Measurements from ENCODE around the gene DSC3. TPM values are rescaled to one million over a fixed set of nuclear protein-coding genes. Genes with fewer than 3 reads are reported as not detected.
"Not testable (repeated sequence)": the region's sequence is repeated elsewhere in the genome, so short reads cannot be mapped to it uniquely, and the experiment has no call there.

DSC3 gene
- total RNA-seq, 3 donors from 2014 or later (not counting 1 experiment from before 2014, with no cell fraction given) = not detected

DNA sequence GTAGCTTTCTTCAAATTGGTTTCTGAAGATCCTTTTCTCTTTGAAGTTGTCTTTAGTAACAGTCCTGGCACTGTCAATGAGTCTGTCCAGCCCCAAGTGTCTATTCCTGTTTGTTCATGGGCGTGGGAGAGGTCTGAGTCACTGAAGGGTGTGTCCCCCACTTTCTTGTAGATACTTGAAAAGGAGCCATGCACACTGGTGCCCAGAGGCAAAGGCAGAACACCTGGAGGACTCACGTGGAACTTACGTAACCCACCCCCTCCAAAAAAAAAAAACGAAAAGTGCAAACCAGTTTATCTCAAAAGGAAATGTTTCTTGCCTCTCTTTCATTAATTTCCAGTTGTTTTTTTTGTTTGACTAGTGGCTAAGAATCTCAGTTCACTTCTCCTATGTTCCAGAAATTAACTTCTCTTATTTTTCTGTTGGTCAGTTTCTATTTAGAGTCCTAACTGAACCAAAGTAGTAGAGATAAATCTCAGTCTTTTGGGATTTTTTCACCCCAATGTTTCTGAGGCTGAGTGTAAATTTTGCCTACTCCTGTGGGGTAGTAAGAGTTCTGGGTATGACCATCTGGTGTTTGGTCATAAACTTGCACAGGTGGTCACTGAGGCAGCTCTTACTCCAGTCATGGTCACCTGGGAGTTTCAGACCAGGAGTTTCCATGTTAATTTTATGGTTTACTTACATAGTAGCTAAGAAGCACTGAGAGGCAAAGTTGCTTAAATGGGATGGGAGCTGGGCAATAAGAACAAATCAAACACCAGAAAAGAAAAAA is 54.9 kb downstream of the DSC3 start:
- intact Hi-C loops (cut with micrococcal nuclease) = no loop called here
- no peaks in the 10 kb centered on the region for H3K36me3 ChIP-seq (ENCODE audit: control insufficient read depth, insufficient read depth, low read length)
- TF ChIP-seq, protein P1, sequence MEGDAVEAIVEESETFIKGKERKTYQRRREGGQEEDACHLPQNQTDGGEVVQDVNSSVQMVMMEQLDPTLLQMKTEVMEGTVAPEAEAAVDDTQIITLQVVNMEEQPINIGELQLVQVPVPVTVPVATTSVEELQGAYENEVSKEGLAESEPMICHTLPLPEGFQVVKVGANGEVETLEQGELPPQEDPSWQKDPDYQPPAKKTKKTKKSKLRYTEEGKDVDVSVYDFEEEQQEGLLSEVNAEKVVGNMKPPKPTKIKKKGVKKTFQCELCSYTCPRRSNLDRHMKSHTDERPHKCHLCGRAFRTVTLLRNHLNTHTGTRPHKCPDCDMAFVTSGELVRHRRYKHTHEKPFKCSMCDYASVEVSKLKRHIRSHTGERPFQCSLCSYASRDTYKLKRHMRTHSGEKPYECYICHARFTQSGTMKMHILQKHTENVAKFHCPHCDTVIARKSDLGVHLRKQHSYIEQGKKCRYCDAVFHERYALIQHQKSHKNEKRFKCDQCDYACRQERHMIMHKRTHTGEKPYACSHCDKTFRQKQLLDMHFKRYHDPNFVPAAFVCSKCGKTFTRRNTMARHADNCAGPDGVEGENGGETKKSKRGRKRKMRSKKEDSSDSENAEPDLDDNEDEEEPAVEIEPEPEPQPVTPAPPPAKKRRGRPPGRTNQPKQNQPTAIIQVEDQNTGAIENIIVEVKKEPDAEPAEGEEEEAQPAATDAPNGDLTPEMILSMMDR (IDR thresholded peaks at IDR 0.05) = no peak
- no peaks in the 10 kb centered on the region for H3K27me3 ChIP-seq (ENCODE audit: control insufficient read depth, insufficient read depth, low read length)
- Mint-ChIP-seq H3K4me3 (no peak overlapping the region), H3K9me3 (peaks cover 3 to 13% of the 10 kb centered on the region in 2 donors), H3K27ac (no peak overlapping the region), H3K4me1 (no peaks in the 10 kb centered on the region), H3K27me3 (ENCODE audit: low read depth in 2 of 2) (no peaks in the 10 kb centered on the region), H3K36me3 (no peaks in the 10 kb centered on the region)
- H3K4me1 ChIP-seq (ENCODE audit: control insufficient read depth, insufficient read depth, low read length) = no peaks in the 10 kb centered on the region
- 59% methylated on average over 3 of the region's 4 CpGs for WGBS (ENCODE audit: insufficient coverage)
- ATAC-seq (no peak), DNase-seq (no peak)
- H3K4me3 ChIP-seq (ENCODE audit: low read length) = no peak overlapping the region
- H3K27ac ChIP-seq (ENCODE audit: low read length) = no peak overlapping the region
- H3K9me3 ChIP-seq (ENCODE audit: control insufficient read depth, insufficient read depth, low read length) = no peaks in the 10 kb centered on the region

DNA sequence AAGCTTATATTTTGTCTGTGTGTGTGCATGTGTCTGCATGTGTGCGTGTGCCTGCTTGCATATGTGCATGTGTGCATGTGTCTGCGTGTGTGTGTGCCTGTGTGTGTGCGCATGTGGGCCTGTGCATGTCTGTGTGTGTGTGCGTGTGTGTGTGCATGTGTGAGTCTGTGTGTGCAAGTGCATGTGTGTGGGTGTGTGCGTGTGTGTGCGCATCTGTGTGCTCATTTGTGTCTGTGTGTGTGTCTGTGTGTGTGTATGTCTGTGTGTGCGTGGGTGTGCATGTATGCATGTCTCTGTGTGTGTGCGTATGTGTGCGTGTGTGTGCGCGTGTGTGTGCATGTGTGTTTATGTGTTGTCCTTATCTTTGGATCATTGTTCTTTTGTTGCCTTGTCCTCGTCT is 56.8 kb downstream of the DSC3 start:
- no peak overlapping the region for H3K4me3 Mint-ChIP-seq
- no peaks in the 10 kb centered on the region for H3K9me3 ChIP-seq (ENCODE audit: control insufficient read depth, insufficient read depth, low read length)
- H3K4me1 Mint-ChIP-seq = no peaks in the 10 kb centered on the region
- TF ChIP-seq, protein P1 (IDR thresholded peaks at IDR 0.05) = no peak
- H3K9me3 Mint-ChIP-seq = peaks cover 3 to 13% of the 10 kb centered on the region in 2 donors
- no peak for ATAC-seq
- H3K27me3 ChIP-seq (ENCODE audit: control insufficient read depth, insufficient read depth, low read length) = no peaks in the 10 kb centered on the region
- no peaks in the 10 kb centered on the region for H3K27me3 Mint-ChIP-seq (ENCODE audit: low read depth in 2 of 2)
- WGBS (ENCODE audit: insufficient coverage) = 96% methylated on average over 12 of the region's 12 CpGs
- H3K36me3 Mint-ChIP-seq = no peaks in the 10 kb centered on the region
- no peak for DNase-seq
- intact Hi-C loops (cut with micrococcal nuclease) = no loop called here
- no peak overlapping the region for H3K27ac ChIP-seq (ENCODE audit: low read length)
- H3K4me3 ChIP-seq (ENCODE audit: low read length) = no peak overlapping the region
- no peaks in the 10 kb centered on the region for H3K36me3 ChIP-seq (ENCODE audit: control insufficient read depth, insufficient read depth, low read length)
- no peak overlapping the region for H3K27ac Mint-ChIP-seq
- no peaks in the 10 kb centered on the region for H3K4me1 ChIP-seq (ENCODE audit: control insufficient read depth, insufficient read depth, low read length)

DNA sequence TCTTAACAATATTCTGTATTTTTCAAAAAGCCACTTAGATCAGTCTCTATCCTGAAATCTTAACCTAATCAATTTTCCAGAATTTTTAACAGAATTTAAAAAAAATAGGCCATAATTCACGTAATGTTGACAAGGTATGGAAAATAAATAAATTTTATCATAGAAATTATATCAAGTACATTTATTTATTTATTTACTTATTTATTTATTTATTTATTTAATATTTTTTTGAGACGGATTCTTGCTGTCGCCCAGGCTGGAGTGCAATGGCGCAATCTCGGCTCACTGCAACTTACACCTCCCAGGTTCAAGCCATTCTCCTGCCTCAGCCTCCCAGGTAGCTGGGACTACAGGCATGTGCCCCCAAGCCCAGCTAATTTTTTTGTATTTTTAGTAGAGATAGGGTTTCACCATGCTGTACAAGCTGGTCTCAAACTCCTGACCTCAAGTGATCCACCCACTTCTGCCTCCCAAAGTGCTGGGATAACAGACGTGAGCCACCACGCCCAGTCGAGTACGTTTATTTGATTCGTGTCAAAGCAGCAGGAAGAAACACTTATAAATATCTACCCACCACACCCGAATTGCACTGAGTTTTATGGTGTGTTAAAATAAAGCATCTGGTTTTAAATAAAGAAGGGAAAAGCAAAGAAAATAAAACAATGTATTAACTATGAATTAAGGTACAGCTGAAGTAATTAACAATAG is 60.1 kb downstream of the DSC3 start:
- WGBS (ENCODE audit: insufficient coverage) = 88% methylated on average over 4 of the region's 11 CpGs
- no peaks in the 10 kb centered on the region for H3K27me3 Mint-ChIP-seq (ENCODE audit: low read depth in 2 of 2)
- intact Hi-C loops (cut with micrococcal nuclease) = no loop called here
- Histone ChIP-seq H3K27me3 (ENCODE audit: control insufficient read depth, insufficient read depth, low read length) (no peaks in the 10 kb centered on the region), H3K27ac (ENCODE audit: low read length) (no peak overlapping the region), H3K9me3 (ENCODE audit: control insufficient read depth, insufficient read depth, low read length) (no peaks in the 10 kb centered on the region), H3K36me3 (ENCODE audit: control insufficient read depth, insufficient read depth, low read length) (no peaks in the 10 kb centered on the region), H3K4me3 (ENCODE audit: low read length) (no peak overlapping the region), H3K4me1 (ENCODE audit: control insufficient read depth, insufficient read depth, low read length) (no peaks in the 10 kb centered on the region)
- H3K9me3 Mint-ChIP-seq = peaks cover 3 to 10% of the 10 kb centered on the region in 2 donors
- ATAC-seq (no peak), DNase-seq (no peak)
- no peaks in the 10 kb centered on the region for H3K36me3 Mint-ChIP-seq
- H3K4me3 Mint-ChIP-seq = no peak overlapping the region
- no peak overlapping the region for H3K27ac Mint-ChIP-seq
- no peaks in the 10 kb centered on the region for H3K4me1 Mint-ChIP-seq
- TF ChIP-seq, protein P1 (IDR thresholded peaks at IDR 0.05) = no peak

DNA sequence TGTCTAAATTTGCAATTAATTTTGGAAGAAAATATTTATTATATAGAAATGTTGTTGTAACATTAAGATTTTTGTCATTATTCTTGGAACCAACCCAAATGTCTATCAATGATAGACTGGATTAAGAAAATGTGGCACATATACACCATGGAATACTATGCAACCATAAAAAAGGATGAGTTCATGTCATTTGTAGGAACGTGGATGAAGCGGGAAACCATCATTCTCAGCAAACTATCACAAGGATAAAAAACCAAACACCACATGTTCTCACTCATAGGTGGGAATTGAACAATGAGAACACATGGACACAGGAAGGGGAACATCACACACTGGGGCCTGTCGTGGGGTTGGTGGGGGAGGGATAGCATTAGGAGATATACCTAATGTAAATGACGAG is 64.5 kb downstream of the DSC3 start:
- H3K36me3 Mint-ChIP-seq; H3K27ac Mint-ChIP-seq; DNase-seq; H3K27ac ChIP-seq (ENCODE audit: low read length); H3K9me3 ChIP-seq (ENCODE audit: control insufficient read depth, insufficient read depth, low read length); intact Hi-C loops (cut with micrococcal nuclease); H3K9me3 Mint-ChIP-seq; H3K36me3 ChIP-seq (ENCODE audit: control insufficient read depth, insufficient read depth, low read length); H3K4me3 ChIP-seq (ENCODE audit: low read length); H3K4me1 ChIP-seq (ENCODE audit: control insufficient read depth, insufficient read depth, low read length); H3K4me3 Mint-ChIP-seq; H3K4me1 Mint-ChIP-seq; H3K27me3 ChIP-seq (ENCODE audit: control insufficient read depth, insufficient read depth, low read length); ATAC-seq; H3K27me3 Mint-ChIP-seq (ENCODE audit: low read depth in 2 of 2): not testable (repeated sequence)
- 57% methylated on average over 1 of the region's 4 CpGs for WGBS (ENCODE audit: insufficient coverage)

Data from natural killer cell (primary cell).